ENCODE data around the gene ITPR3.

The ITPR3 gene

GRCh38 chr6:33731751-33732282, 110.7 kb downstream of the ITPR3 start:
- H4K20me1 ChIP-seq (ENCODE audit: insufficient read depth, low read length, poor library complexity, severe bottlenecking) = no peaks in the 10 kb centered on the region
- no peaks in the 10 kb centered on the region for H3K9me3 ChIP-seq (ENCODE audit: insufficient read depth, low read depth, low read length)
- no peak overlapping the region for H3K4me3 ChIP-seq (ENCODE audit: low read length, poor library complexity, severe bottlenecking)
- H3K36me3 ChIP-seq (ENCODE audit: insufficient read depth, low read length) = no peaks in the 10 kb centered on the region
- H2AFZ ChIP-seq (ENCODE audit: low read length) = no peak overlapping the region
- H3F3A ChIP-seq (ENCODE audit: low read depth) = no peaks in the 10 kb centered on the region
- H3K4me2 ChIP-seq (ENCODE audit: low read depth, low read length, poor library complexity, severe bottlenecking) = no peak overlapping the region
- no peaks in the 10 kb centered on the region for H3K9me2 ChIP-seq (replicated peaks; ENCODE audit: low read depth, low read length)
- H3K27me3 ChIP-seq (ENCODE audit: insufficient read depth, low read length, poor library complexity, severe bottlenecking) = no peaks in the 10 kb centered on the region
- H3K9ac ChIP-seq (ENCODE audit: low read depth, low read length, poor library complexity, severe bottlenecking) = no peak overlapping the region
- no peaks in the 10 kb centered on the region for H3K4me1 ChIP-seq (ENCODE audit: insufficient read depth, low read length, poor library complexity, severe bottlenecking)
- TF ChIP-seq EZH2phosphoT487 (IDR thresholded peaks at IDR 0.05; ENCODE audit: borderline replicate concordance) (no peak), CTCF (conservative IDR thresholded peaks at IDR 0.05; ENCODE audit: low read length) (no peak)
- no peaks in the 10 kb centered on the region for H3K79me2 ChIP-seq (ENCODE audit: insufficient read depth, low read length)

- Histone ChIP-seq H3K9me3 (ENCODE audit: insufficient read depth, low read depth, low read length) (no peaks in the 10 kb centered on the region), H3K9me2 (replicated peaks; ENCODE audit: low read depth, low read length) (no peaks in the 10 kb centered on the region), H3K4me1 (ENCODE audit: insufficient read depth, low read length, poor library complexity, severe bottlenecking) (no peaks in the 10 kb centered on the region), H3F3A (ENCODE audit: low read depth) (no peaks in the 10 kb centered on the region), H3K4me2 (ENCODE audit: low read depth, low read length, poor library complexity, severe bottlenecking) (no peak overlapping the region), H3K9ac (ENCODE audit: low read depth, low read length, poor library complexity, severe bottlenecking) (no peak overlapping the region), H3K36me3 (ENCODE audit: insufficient read depth, low read length) (no peaks in the 10 kb centered on the region), H4K20me1 (ENCODE audit: insufficient read depth, low read length, poor library complexity, severe bottlenecking) (no peaks in the 10 kb centered on the region), H3K27me3 (ENCODE audit: insufficient read depth, low read length, poor library complexity, severe bottlenecking) (no peaks in the 10 kb centered on the region), H3K4me3 (ENCODE audit: low read length, poor library complexity, severe bottlenecking) (no peak overlapping the region), H2AFZ (ENCODE audit: low read length) (no peak overlapping the region), H3K79me2 (ENCODE audit: insufficient read depth, low read length) (no peaks in the 10 kb centered on the region)
- TF ChIP-seq CTCF (conservative IDR thresholded peaks at IDR 0.05; ENCODE audit: low read length) (no peak), EZH2phosphoT487 (IDR thresholded peaks at IDR 0.05; ENCODE audit: borderline replicate concordance) (no peak)
Measured at GRCh38 chr6:33732385-33732784, 111.3 kb downstream of the ITPR3 start.

- H3K4me3 ChIP-seq (ENCODE audit: low read length, poor library complexity, severe bottlenecking) = no peak overlapping the region
- H3K4me2 ChIP-seq (ENCODE audit: low read depth, low read length, poor library complexity, severe bottlenecking) = no peak overlapping the region
- TF ChIP-seq CTCF (conservative IDR thresholded peaks at IDR 0.05; ENCODE audit: low read length) (no peak), EZH2phosphoT487 (IDR thresholded peaks at IDR 0.05; ENCODE audit: borderline replicate concordance) (no peak)
- H3K9me3 ChIP-seq (ENCODE audit: insufficient read depth, low read depth, low read length) = no peaks in the 10 kb centered on the region
- no peaks in the 10 kb centered on the region for H3F3A ChIP-seq (ENCODE audit: low read depth)
- no peaks in the 10 kb centered on the region for H3K4me1 ChIP-seq (ENCODE audit: insufficient read depth, low read length, poor library complexity, severe bottlenecking)
- no peak overlapping the region for H2AFZ ChIP-seq (ENCODE audit: low read length)
- H3K36me3 ChIP-seq (ENCODE audit: insufficient read depth, low read length) = no peaks in the 10 kb centered on the region
- no peaks in the 10 kb centered on the region for H4K20me1 ChIP-seq (ENCODE audit: insufficient read depth, low read length, poor library complexity, severe bottlenecking)
- H3K27me3 ChIP-seq (ENCODE audit: insufficient read depth, low read length, poor library complexity, severe bottlenecking) = no peaks in the 10 kb centered on the region
- H3K9me2 ChIP-seq (replicated peaks; ENCODE audit: low read depth, low read length) = no peaks in the 10 kb centered on the region
- no peaks in the 10 kb centered on the region for H3K79me2 ChIP-seq (ENCODE audit: insufficient read depth, low read length)
- no peak overlapping the region for H3K9ac ChIP-seq (ENCODE audit: low read depth, low read length, poor library complexity, severe bottlenecking)
Measured at GRCh38 chr6:33732817-33733708, 111.9 kb downstream of the ITPR3 start.
